ENCODE results near the gene ECHDC1. TPM values are rescaled to one million over a fixed set of nuclear protein-coding genes. Genes with fewer than 3 reads are reported as not detected.

ECHDC1 gene
- total and polyA plus RNA-seq, 2 of the 8 experiments (the other 6 are each of a cell fraction or from before 2014, with no cell fraction given), result 11.3 to 60.5 TPM

- no peak overlapping the region for H3K56ac ChIP-seq (replicated peaks; ENCODE audit: insufficient read length, low read depth, low read length)
- H3K79me1 ChIP-seq (ENCODE audit: low read depth, low read length), result no peaks in the 10 kb centered on the region
- no peak overlapping the region for H2AFZ ChIP-seq (ENCODE audit: low read length)
- H3K27me3 ChIP-seq (replicated peaks in 1 of 4; ENCODE audit: control insufficient read depth in 3 of 4, extremely low read depth in 1 of 4, insufficient read depth in 3 of 4, low read length in 3 of 4), result no peaks in the 10 kb centered on the region
- no peaks in the 10 kb centered on the region for H3K4me1 ChIP-seq (replicated peaks in 1 of 4; ENCODE audit: control insufficient read depth in 3 of 4, insufficient read depth in 4 of 4, low read length in 3 of 4)
- no peak overlapping the region for H2BK15ac ChIP-seq (ENCODE audit: low read length)
- no peak overlapping the region for H4K91ac ChIP-seq (replicated peaks; ENCODE audit: insufficient read length, low read length)
- H3K18ac ChIP-seq (ENCODE audit: extremely low read depth, low read length), result no peak overlapping the region
- H2BK20ac ChIP-seq (ENCODE audit: low read length), result no peak overlapping the region
- ChIA-PET POLR2A (ENCODE audit: partially characterized antibody) (no interaction called here), CTCF (ENCODE audit: partially characterized antibody) (interaction anchor here (0.8 to 1.0 kb wide), 2 partner anchors 16 to 23 kb away, joined by 3 read pairs; no protein-coding TSS in a partner anchor)
- no peak overlapping the region for H4K5ac ChIP-seq (ENCODE audit: insufficient read length, low read depth, low read length)
- H3K4me2 ChIP-seq (ENCODE audit: insufficient read depth in 1 of 2, low read depth in 2 of 2, low read length in 2 of 2), result no peak overlapping the region
- no peak overlapping the region for H4K8ac ChIP-seq (ENCODE audit: extremely low read depth, insufficient read depth, low read length)
- no peak overlapping the region for H3K14ac ChIP-seq (ENCODE audit: insufficient read length)
- H3K79me2 ChIP-seq (ENCODE audit: control insufficient read depth in 1 of 2, insufficient read depth in 2 of 2, low read length in 2 of 2), result no peaks in the 10 kb centered on the region
- no peak overlapping the region for H3K4me3 ChIP-seq (ENCODE audit: extremely low read depth in 1 of 4, insufficient read depth in 2 of 4, low read depth in 3 of 4, low read length in 4 of 4)
- H2BK12ac ChIP-seq (ENCODE audit: low read depth, low read length), result no peak overlapping the region
- no peaks in the 10 kb centered on the region for H3K23me2 ChIP-seq (ENCODE audit: low read depth, low read length)
- H2AK5ac ChIP-seq (ENCODE audit: low read depth, low read length), result no peak overlapping the region
- peaks cover 0 to 2% of the 10 kb centered on the region in 2 experiments for H4K20me1 ChIP-seq (replicated peaks in 1 of 2; ENCODE audit: control insufficient read depth in 1 of 2, insufficient read depth in 2 of 2, low read length in 2 of 2)
- no peak overlapping the region for H2BK5ac ChIP-seq (ENCODE audit: low read depth, low read length)
- H3K9ac ChIP-seq (replicated peaks in 1 of 4; ENCODE audit: extremely low read depth in 1 of 4, low read depth in 3 of 4, low read length in 3 of 4), result no peak overlapping the region
- 85% methylated on average over 1 of the region's 1 CpG; no CpG with 5 or more reads in 1 of the 2 experiments for WGBS, 2 experiments (ENCODE audit: extremely low coverage in 1 of 2, insufficient coverage in 1 of 2, insufficient read length in 1 of 2, insufficient replicate concordance in 2 of 2, low coverage in 1 of 2, low lambda C conversion rate in 2 of 2, missing lambda C conversion rate in 1 of 2)
- DNase-seq (ENCODE audit: low read depth in 1 of 2, low spot score in 2 of 2) (no peak), FAIRE-seq (no peak)
- H2BK120ac ChIP-seq (replicated peaks; ENCODE audit: low read depth, low read length), result no peak overlapping the region
- H3K9me3 ChIP-seq (ENCODE audit: insufficient read depth in 2 of 2, low read depth in 1 of 2, low read length in 1 of 2), result no peaks in the 10 kb centered on the region
- H3K36me3 ChIP-seq (ENCODE audit: control insufficient read depth in 2 of 4, insufficient read depth in 4 of 4, low read length in 3 of 4), result peaks cover 0 to 21% (median 0%) of the 10 kb centered on the region in 4 experiments; a peak in 3 of 8 replicates
- H3K4ac ChIP-seq (replicated peaks; ENCODE audit: insufficient read length, low read depth, low read length), result no peak overlapping the region
- H3K23ac ChIP-seq (ENCODE audit: insufficient read length), result no peak overlapping the region
- H3K27ac ChIP-seq (ENCODE audit: low read depth, low read length), result no peak overlapping the region
- TF ChIP-seq KDM5A (IDR thresholded peaks at IDR 0.05; ENCODE audit: low read length), result no peak
- TF ChIP-seq JUND (IDR thresholded peaks at IDR 0.05; ENCODE audit: low read length), result no peak
- no peak for TF ChIP-seq POU5F1 (IDR thresholded peaks at IDR 0.05; ENCODE audit: low read depth, low read length)
Observed at GRCh38 chr6:127319686-127320085, 23.7 kb downstream of the ECHDC1 start.
